Measurements from ENCODE around the gene PRKCA. TPM values are rescaled to one million over a fixed set of nuclear protein-coding genes. Genes with fewer than 3 reads are reported as not detected.
A peak's percentile ranks its signal among the peaks of the same experiment; 100 is the strongest.

Gene PRKCA
- total and polyA plus RNA-seq, 2 experiments from 2014 or later: 6.4 to 35.4 TPM

GRCh38 chr17:66847704-66848103 is 545.3 kb downstream of the PRKCA start:
- Mint-ChIP-seq H3K9me3 (peaks cover 25% of the 10 kb centered on the region), H3K36me3 (ENCODE audit: low read depth) (peaks cover 19% of the 10 kb centered on the region), H3K27ac (no peak overlapping the region), H3K4me1 (no peaks in the 10 kb centered on the region; the same call in 2 of the 3 replicates), H3K27me3 (ENCODE audit: insufficient read depth, low read depth, poor library complexity) (peaks cover 5% of the 10 kb centered on the region), H3K4me3 (no peak overlapping the region)
- TF ChIP-seq STAT1 (IDR thresholded peaks at IDR 0.05; ENCODE audit: unreplicated experiment): no peak
- TF ChIP-seq REST (IDR thresholded peaks at IDR 0.05; ENCODE audit: unreplicated experiment): peak; percentile 35
- Histone ChIP-seq H3K27ac (ENCODE audit: low read depth) (no peak overlapping the region), H3K4me2 (no peak overlapping the region), H3K79me2 (replicated peaks; ENCODE audit: insufficient read depth) (no peaks in the 10 kb centered on the region), H4K20me1 (replicated peaks; ENCODE audit: insufficient read depth) (no peaks in the 10 kb centered on the region), H3K9me2 (ENCODE audit: insufficient read depth) (no peaks in the 10 kb centered on the region), H3F3A (replicated peaks; ENCODE audit: low read depth) (no peaks in the 10 kb centered on the region), H3K4me3 (no peak overlapping the region), H2AFZ (no peak overlapping the region), H3K36me3 (ENCODE audit: insufficient read depth) (no peaks in the 10 kb centered on the region), H3K4me1 (ENCODE audit: insufficient read depth) (no peaks in the 10 kb centered on the region), H3K27me3 (ENCODE audit: insufficient read depth) (no peaks in the 10 kb centered on the region)
- DNase-seq (ENCODE audit: low spot score): no peak
- ATAC-seq: no peak

GRCh38 chr17:66848496-66848895 is 546.1 kb downstream of the PRKCA start:
- no peaks in the 10 kb centered on the region for H3K27me3 ChIP-seq (ENCODE audit: insufficient read depth)
- H3K36me3 ChIP-seq (ENCODE audit: insufficient read depth): no peaks in the 10 kb centered on the region
- no peaks in the 10 kb centered on the region for H3K4me1 ChIP-seq (ENCODE audit: insufficient read depth)
- Mint-ChIP-seq H3K4me1 (no peaks in the 10 kb centered on the region; the same call in 2 of the 3 replicates), H3K36me3 (ENCODE audit: low read depth) (peaks cover 19% of the 10 kb centered on the region), H3K9me3 (peaks cover 25% of the 10 kb centered on the region), H3K27ac (no peak overlapping the region), H3K27me3 (ENCODE audit: insufficient read depth, low read depth, poor library complexity) (peaks cover 5% of the 10 kb centered on the region), H3K4me3 (no peak overlapping the region)
- H3K79me2 ChIP-seq (replicated peaks; ENCODE audit: insufficient read depth): no peaks in the 10 kb centered on the region
- no peaks in the 10 kb centered on the region for H3F3A ChIP-seq (replicated peaks; ENCODE audit: low read depth)
- no peak overlapping the region for H3K4me2 ChIP-seq
- no peaks in the 10 kb centered on the region for H4K20me1 ChIP-seq (replicated peaks; ENCODE audit: insufficient read depth)
- no peaks in the 10 kb centered on the region for H3K9me2 ChIP-seq (ENCODE audit: insufficient read depth)
- no peak for DNase-seq (ENCODE audit: low spot score)
- H3K27ac ChIP-seq (ENCODE audit: low read depth): no peak overlapping the region
- no peak overlapping the region for H3K4me3 ChIP-seq
- ATAC-seq: no peak
- no peak overlapping the region for H2AFZ ChIP-seq
- no peak for TF ChIP-seq CTCF (conservative IDR thresholded peaks at IDR 0.05; ENCODE audit: low read depth in 2 of 2)
- no peak for TF ChIP-seq NANOG (IDR thresholded peaks at IDR 0.05; ENCODE audit: borderline replicate concordance)
- no peak for TF ChIP-seq ZNF331 (CRISPR knock-in tag; IDR thresholded peaks at IDR 0.05; ENCODE audit: low read depth)
- TF ChIP-seq CREB1 (CRISPR knock-in tag; IDR thresholded peaks at IDR 0.05; ENCODE audit: low read depth): no peak
- no peak for TF ChIP-seq JUNB (IDR thresholded peaks at IDR 0.05; ENCODE audit: unreplicated experiment)
- no peak for TF ChIP-seq EZH2phosphoT487 (IDR thresholded peaks at IDR 0.05; ENCODE audit: unreplicated experiment)
- TF ChIP-seq EZH2 (IDR thresholded peaks at IDR 0.05; ENCODE audit: low read depth, unreplicated experiment): no peak
- no peak for TF ChIP-seq ZNF114 (CRISPR knock-in tag; IDR thresholded peaks at IDR 0.05)
- no peak for TF ChIP-seq ETS1 (IDR thresholded peaks at IDR 0.05)
- TF ChIP-seq POLR2AphosphoS5 (IDR thresholded peaks at IDR 0.05; ENCODE audit: low read depth): no peak
- no peak for TF ChIP-seq STAT1 (IDR thresholded peaks at IDR 0.05; ENCODE audit: unreplicated experiment)
- TF ChIP-seq REST (IDR thresholded peaks at IDR 0.05; ENCODE audit: unreplicated experiment): no peak
